H9 (cell line): Measurements from ENCODE around the gene CFAP299. TPM values are rescaled to one million over a fixed set of nuclear protein-coding genes. Genes with fewer than 3 reads are reported as not detected.

Source experiments
- DNase-seq: peaks from one replicate; pipeline ENCODE4 v3.0.0-alpha.2; 2017
- H2AFZ ChIP-seq: one replicate; pipeline ENCODE4 v1.6.1; 2013; ENCODE audit warnings: mild to moderate bottlenecking, low read length, control low read depth, moderate library complexity
- H2AK5ac ChIP-seq: 2 replicates; pipeline ENCODE4 v1.6.1; 2013; ENCODE audit warnings: low read length, control low read depth, mixed read lengths; ENCODE audit not compliant: insufficient read length
- H2BK120ac ChIP-seq: one replicate; pipeline ENCODE4 v1.6.1; 2013; ENCODE audit warnings: low read depth, mild to moderate bottlenecking, low read length, control low read depth, inconsistent platforms; ENCODE audit not compliant: poor library complexity, severe bottlenecking
- H2BK12ac ChIP-seq: 2 replicates; pipeline ENCODE4 v1.6.1; 2013; ENCODE audit warnings: low read length, control low read depth, mixed read lengths, low read depth; ENCODE audit not compliant: insufficient read length
- H2BK15ac ChIP-seq: 2 replicates; pipeline ENCODE4 v1.6.1; 2013; ENCODE audit warnings: low read depth, low read length, control low read depth
- H2BK20ac ChIP-seq: one replicate; pipeline ENCODE4 v1.6.1; 2013; ENCODE audit warnings: low read depth, mild to moderate bottlenecking, low read length, control low read depth, inconsistent platforms; ENCODE audit not compliant: poor library complexity, severe bottlenecking
- H2BK5ac ChIP-seq: 2 replicates; pipeline ENCODE4 v1.6.1; 2013; ENCODE audit warnings: low read length, control low read depth, mixed read lengths; ENCODE audit not compliant: insufficient read length
- H3K14ac ChIP-seq: 2 replicates; pipeline ENCODE4 v1.6.1; 2013; ENCODE audit warnings: low read length, control low read depth; ENCODE audit not compliant: insufficient read depth
- H3K18ac ChIP-seq: 2 replicates; pipeline ENCODE4 v1.6.1; 2013; ENCODE audit warnings: low read depth, mild to moderate bottlenecking, mixed read lengths, low read length, control low read depth; ENCODE audit not compliant: insufficient read length
- H3K23ac ChIP-seq: 2 replicates; pipeline ENCODE4 v1.6.1; 2013; ENCODE audit warnings: low read length, control low read depth, mixed read lengths, low read depth; ENCODE audit not compliant: insufficient read length
- H3K23me2 ChIP-seq: 2 replicates; pipeline ENCODE4 v1.6.1; 2013; ENCODE audit warnings: low read depth, mild to moderate bottlenecking, mixed read lengths, low read length, control low read depth; ENCODE audit not compliant: insufficient read length, poor library complexity, severe bottlenecking
- H3K27ac ChIP-seq: 2 replicates; pipeline ENCODE4 v1.5.1; 2013; ENCODE audit warnings: low read length, control low read depth, mixed read lengths, low read depth; ENCODE audit not compliant: insufficient read length
- H3K27me3 ChIP-seq: 2 replicates; pipeline ENCODE4 v1.6.1; 2013; ENCODE audit warnings: low read length, control low read depth, inconsistent platforms; ENCODE audit not compliant: insufficient read depth
- H3K4ac ChIP-seq: 2 replicates; pipeline ENCODE4 v1.6.1; 2013; ENCODE audit warnings: low read depth, mild to moderate bottlenecking, control low read depth, inconsistent platforms, low read length, moderate library complexity
- H3K4me1 ChIP-seq: 2 replicates; pipeline ENCODE4 v1.6.1; 2013; ENCODE audit warnings: low read length, control low read depth, inconsistent platforms; ENCODE audit not compliant: insufficient read depth
- H3K4me2 ChIP-seq: 2 replicates; pipeline ENCODE4 v1.6.1; 2013; ENCODE audit warnings: low read length, control low read depth, mixed read lengths; ENCODE audit not compliant: insufficient read length, insufficient read depth
- H3K56ac ChIP-seq: 2 replicates; pipeline ENCODE4 v1.6.1; 2013; ENCODE audit warnings: low read depth, mild to moderate bottlenecking, mixed read lengths, low read length, control low read depth; ENCODE audit not compliant: insufficient read length
- H3K79me1 ChIP-seq: 2 replicates; pipeline ENCODE4 v1.6.1; 2013; ENCODE audit warnings: low read depth, mild to moderate bottlenecking, moderate library complexity, low read length, control low read depth, inconsistent platforms; ENCODE audit not compliant: insufficient read depth, poor library complexity, severe bottlenecking
- H3K79me2 ChIP-seq: 2 replicates; pipeline ENCODE4 v1.6.1; 2013; ENCODE audit warnings: low read length, control low read depth, inconsistent platforms; ENCODE audit not compliant: insufficient read depth
- H3K9ac ChIP-seq: 2 replicates; pipeline ENCODE4 v1.6.1; 2013; ENCODE audit warnings: low read length, control low read depth, mixed read lengths; ENCODE audit not compliant: insufficient read length; ENCODE audit errors: extremely low read depth
- H3K9me3 ChIP-seq: one replicate; pipeline ENCODE4 v1.6.1; 2013; ENCODE audit warnings: low read depth, low read length, inconsistent platforms; ENCODE audit not compliant: control insufficient read depth
- H3T11ph ChIP-seq: one replicate; pipeline ENCODE4 v1.6.1; 2013; ENCODE audit warnings: mild to moderate bottlenecking, low read length, control low read depth, inconsistent platforms
- H4K20me1 ChIP-seq: one replicate; pipeline ENCODE4 v1.6.1; 2013; ENCODE audit not compliant: control insufficient read depth, insufficient read length, insufficient read depth
- H4K5ac ChIP-seq: 2 replicates; pipeline ENCODE4 v1.6.1; 2013; ENCODE audit warnings: low read depth, mild to moderate bottlenecking, mixed read lengths, low read length, control low read depth; ENCODE audit not compliant: insufficient read length
- H4K8ac ChIP-seq: replicated peaks from 2 replicates; pipeline ENCODE4 v1.6.1; 2013; ENCODE audit warnings: low read length, control low read depth, mixed read lengths, low read depth; ENCODE audit not compliant: insufficient read length
- H4K91ac ChIP-seq: 2 replicates; pipeline ENCODE4 v1.6.1; 2013; ENCODE audit warnings: low read depth, mild to moderate bottlenecking, moderate library complexity, mixed read lengths, low read length, control low read depth; ENCODE audit not compliant: insufficient read length
- H3K27ac Mint-ChIP-seq, 3 experiments: 2 replicates in 2 of 3; 3 replicates in 1 of 3; pipeline ENCODE4 v1.8.0; 2020 to 2021; ENCODE audit warnings: mixed read lengths in 3 of 3, mild to moderate bottlenecking in 1 of 3, moderate library complexity in 1 of 3
- H3K27me3 Mint-ChIP-seq: 2 replicates; pipeline ENCODE4 v1.8.0; 2021; ENCODE audit warnings: low read depth, mild to moderate bottlenecking, moderate library complexity, mixed read lengths
- H3K36me3 Mint-ChIP-seq, 3 experiments: 2 replicates in 2 of 3; 3 replicates in 1 of 3; pipeline ENCODE4 v1.8.0; 2020 to 2021; ENCODE audit warnings: low read depth in 3 of 3, mixed read lengths in 3 of 3; ENCODE audit not compliant: insufficient read depth in 1 of 3
- H3K4me1 Mint-ChIP-seq, 2 experiments: 2 replicates each; pipeline ENCODE4 v1.8.0; 2020; ENCODE audit warnings: mixed read lengths in 2 of 2
- H3K4me3 Mint-ChIP-seq, 2 experiments: 2 replicates in 1 of 2; 3 replicates in 1 of 2; pipeline ENCODE4 v1.8.0; 2020 to 2021; ENCODE audit warnings: mild to moderate bottlenecking in 2 of 2, mixed read lengths in 2 of 2, moderate library complexity in 1 of 2
- H3K9me3 Mint-ChIP-seq, 2 experiments: 2 replicates in 1 of 2; 3 replicates in 1 of 2; pipeline ENCODE4 v1.8.0; 2020; ENCODE audit warnings: mild to moderate bottlenecking in 2 of 2, mixed read lengths in 2 of 2, moderate library complexity in 1 of 2
- WGBS: extraction: QIAGEN DNeasy Blood & Tissue Kit; methylation state at CpG from one replicate; pipeline ENCODE4 v1.1.7; 2013; ENCODE audit warnings: missing lambda C conversion rate, low lambda C conversion rate, mixed read lengths; ENCODE audit not compliant: insufficient read length; ENCODE audit errors: extremely low coverage; 5-methylcytosine and 5-hydroxymethylcytosine counted together
- total RNA-seq: library from RNA; stranded (reverse); gene quantifications from 2 replicates; pipeline ENCODE4 v1.2.1, GENCODE V29; 2021
- TF ChIP-seq, protein P1 (sequence below): fragments of 200-600 bp; sonication (generic); conservative IDR thresholded peaks from 3 replicates; pipeline ENCODE4 v1.8.0; 2021; ENCODE audit warnings: antibody characterized with exemption, mild to moderate bottlenecking

CFAP299 gene
- total RNA-seq, 1 experiment from 2014 or later = not detected

DNA sequence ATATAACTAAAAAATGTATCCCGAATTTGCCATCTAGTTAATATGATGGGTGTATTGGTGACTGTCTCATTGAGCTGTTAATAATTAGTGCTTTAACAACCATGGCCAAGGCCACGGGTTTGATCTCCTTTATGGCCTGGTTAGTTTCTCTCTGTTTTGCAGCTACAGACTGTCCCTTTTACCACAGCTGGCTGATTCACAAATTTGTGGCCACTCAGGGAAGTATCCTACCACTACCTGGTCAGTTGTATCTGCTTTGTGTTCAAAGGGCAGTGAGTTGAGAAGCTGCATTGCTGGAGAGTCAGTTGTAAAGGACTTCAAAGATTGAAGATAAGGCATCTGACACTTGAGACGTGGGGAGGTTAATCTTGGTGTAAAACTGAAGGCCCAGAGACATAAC, 475.9 kb downstream of the CFAP299 start:
- no peak overlapping the region for H2BK120ac ChIP-seq
- H3K23ac ChIP-seq = no peak overlapping the region
- DNase-seq = no peak
- no peak overlapping the region for H3K18ac ChIP-seq
- no peak overlapping the region for H3K56ac ChIP-seq
- H3K4me2 ChIP-seq = no peak overlapping the region
- H4K8ac ChIP-seq = no peak overlapping the region
- no peak overlapping the region for H3K9ac ChIP-seq
- H3K9me3 Mint-ChIP-seq = no peaks in the 10 kb centered on the region
- H3K4ac ChIP-seq = no peak overlapping the region
- H3K4me1 Mint-ChIP-seq = peaks cover 0 to 4% of the 10 kb centered on the region in 2 experiments; a peak in 1 of 4 replicates
- no peak overlapping the region for H2AK5ac ChIP-seq
- H3K27me3 ChIP-seq = no peaks in the 10 kb centered on the region
- H2BK5ac ChIP-seq = no peak overlapping the region
- no peak overlapping the region for H4K91ac ChIP-seq
- H3K4me3 Mint-ChIP-seq = no peak overlapping the region
- no peak overlapping the region for H2BK15ac ChIP-seq
- WGBS = no CpG with 5 or more reads among the region's 3 CpGs
- no peaks in the 10 kb centered on the region for H4K20me1 ChIP-seq
- no peak overlapping the region for H3T11ph ChIP-seq
- no peak overlapping the region for H3K14ac ChIP-seq
- no peaks in the 10 kb centered on the region for H3K23me2 ChIP-seq
- TF ChIP-seq, protein P1, sequence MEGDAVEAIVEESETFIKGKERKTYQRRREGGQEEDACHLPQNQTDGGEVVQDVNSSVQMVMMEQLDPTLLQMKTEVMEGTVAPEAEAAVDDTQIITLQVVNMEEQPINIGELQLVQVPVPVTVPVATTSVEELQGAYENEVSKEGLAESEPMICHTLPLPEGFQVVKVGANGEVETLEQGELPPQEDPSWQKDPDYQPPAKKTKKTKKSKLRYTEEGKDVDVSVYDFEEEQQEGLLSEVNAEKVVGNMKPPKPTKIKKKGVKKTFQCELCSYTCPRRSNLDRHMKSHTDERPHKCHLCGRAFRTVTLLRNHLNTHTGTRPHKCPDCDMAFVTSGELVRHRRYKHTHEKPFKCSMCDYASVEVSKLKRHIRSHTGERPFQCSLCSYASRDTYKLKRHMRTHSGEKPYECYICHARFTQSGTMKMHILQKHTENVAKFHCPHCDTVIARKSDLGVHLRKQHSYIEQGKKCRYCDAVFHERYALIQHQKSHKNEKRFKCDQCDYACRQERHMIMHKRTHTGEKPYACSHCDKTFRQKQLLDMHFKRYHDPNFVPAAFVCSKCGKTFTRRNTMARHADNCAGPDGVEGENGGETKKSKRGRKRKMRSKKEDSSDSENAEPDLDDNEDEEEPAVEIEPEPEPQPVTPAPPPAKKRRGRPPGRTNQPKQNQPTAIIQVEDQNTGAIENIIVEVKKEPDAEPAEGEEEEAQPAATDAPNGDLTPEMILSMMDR = no peak
- H3K27me3 Mint-ChIP-seq = no peaks in the 10 kb centered on the region
- H3K27ac Mint-ChIP-seq = no peak overlapping the region
- no peaks in the 10 kb centered on the region for H3K36me3 Mint-ChIP-seq
- H3K27ac ChIP-seq = no peak overlapping the region
- no peaks in the 10 kb centered on the region for H3K4me1 ChIP-seq
- H2BK12ac ChIP-seq = no peak overlapping the region
- no peaks in the 10 kb centered on the region for H3K9me3 ChIP-seq
- H4K5ac ChIP-seq = no peak overlapping the region
- no peak overlapping the region for H2AFZ ChIP-seq
- H3K79me2 ChIP-seq = no peaks in the 10 kb centered on the region
- no peaks in the 10 kb centered on the region for H3K79me1 ChIP-seq
- no peak overlapping the region for H2BK20ac ChIP-seq
